HG03469 (cell line): ENCODE measurements around the gene UIMC1.
"Not testable (repeated sequence)": the region's sequence is repeated elsewhere in the genome, so short reads cannot be mapped to it uniquely, and the experiment has no call there.

Source experiments
- ATAC-seq: cut with Tn5 transposase; IDR thresholded peaks from one replicate; pipeline ENCODE4 v1.9.1; 2021; ENCODE audit warnings: mild to moderate bottlenecking, moderate library complexity, moderate number of reproducible peaks; ENCODE audit not compliant: unreplicated experiment

Gene UIMC1

GRCh38 chr5:176873541-176874172, 132.9 kb downstream of the UIMC1 start:
- no peak for ATAC-seq

- ATAC-seq = not testable (repeated sequence)
Measured at GRCh38 chr5:176873011-176873410, 133.6 kb downstream of the UIMC1 start.

- ATAC-seq = not testable (repeated sequence)
Measured at GRCh38 chr5:176872586-176872985, 134.0 kb downstream of the UIMC1 start.

- ATAC-seq = not testable (repeated sequence)
Measured at GRCh38 chr5:176870644-176871043, 135.9 kb downstream of the UIMC1 start.

DNA sequence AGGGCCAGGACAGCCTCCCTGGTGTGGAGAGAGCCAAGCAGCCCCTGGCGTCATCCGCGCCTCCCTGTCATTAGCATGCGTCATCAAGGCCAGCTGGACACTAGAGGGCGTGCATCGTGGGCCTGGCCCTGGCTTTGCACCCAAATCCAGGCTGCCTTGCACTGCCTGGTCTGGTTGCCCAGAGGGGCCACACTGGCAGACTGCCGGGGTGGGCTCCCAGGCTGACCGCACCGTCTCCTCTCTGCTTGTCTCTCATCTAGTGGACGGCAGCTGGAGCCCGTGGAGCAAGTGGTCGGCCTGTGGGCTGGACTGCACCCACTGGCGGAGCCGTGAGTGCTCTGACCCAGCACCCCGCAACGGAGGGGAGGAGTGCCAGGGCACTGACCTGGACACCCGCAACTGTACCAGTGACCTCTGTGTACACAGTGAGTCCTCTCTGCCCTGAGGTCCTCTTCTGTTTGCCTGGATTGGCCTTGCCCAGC, 136.4 kb downstream of the UIMC1 start:
- ATAC-seq = no peak

DNA sequence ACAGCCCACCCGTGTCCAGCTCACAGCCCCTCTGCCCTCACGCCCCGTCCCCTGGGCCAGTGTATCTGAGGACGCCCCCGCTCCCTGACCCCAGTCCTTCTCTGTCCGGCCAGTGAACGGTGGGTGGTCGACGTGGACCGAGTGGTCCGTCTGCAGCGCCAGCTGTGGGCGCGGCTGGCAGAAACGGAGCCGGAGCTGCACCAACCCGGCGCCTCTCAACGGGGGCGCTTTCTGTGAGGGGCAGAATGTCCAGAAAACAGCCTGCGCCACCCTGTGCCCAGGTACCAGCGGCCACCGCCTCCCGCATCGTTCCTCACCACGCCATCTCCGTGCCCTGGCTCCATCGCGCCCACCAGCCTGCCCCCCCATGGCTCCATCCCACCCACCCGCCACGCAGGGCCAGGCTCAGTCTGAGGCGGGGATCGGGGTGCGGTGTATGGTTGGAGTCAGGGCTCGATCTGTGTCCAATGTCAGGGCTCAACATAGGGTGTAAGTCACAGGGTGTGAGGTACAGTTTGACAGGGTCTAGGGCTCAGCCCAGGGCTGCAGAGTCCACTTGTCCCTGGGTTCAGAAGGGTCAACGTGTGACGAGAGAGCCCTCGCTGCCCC, 137.0 kb downstream of the UIMC1 start:
- ATAC-seq = no peak

DNA sequence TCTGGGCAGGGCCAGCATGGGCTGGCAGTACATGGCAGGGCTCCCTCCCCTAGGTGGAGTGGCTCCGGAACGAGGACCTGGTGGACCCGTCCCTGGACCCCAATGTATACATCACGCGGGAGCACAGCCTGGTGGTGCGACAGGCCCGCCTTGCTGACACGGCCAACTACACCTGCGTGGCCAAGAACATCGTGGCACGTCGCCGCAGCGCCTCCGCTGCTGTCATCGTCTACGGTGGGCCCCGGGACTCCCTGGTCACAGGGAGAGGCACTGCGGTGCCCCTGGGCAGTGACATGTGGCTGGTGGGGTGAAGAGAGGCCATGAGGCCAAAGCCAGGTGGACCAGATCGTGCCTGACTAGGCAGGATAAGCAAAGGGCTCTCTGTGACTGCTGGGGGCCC, 137.8 kb downstream of the UIMC1 start:
- ATAC-seq = no peak

DNA sequence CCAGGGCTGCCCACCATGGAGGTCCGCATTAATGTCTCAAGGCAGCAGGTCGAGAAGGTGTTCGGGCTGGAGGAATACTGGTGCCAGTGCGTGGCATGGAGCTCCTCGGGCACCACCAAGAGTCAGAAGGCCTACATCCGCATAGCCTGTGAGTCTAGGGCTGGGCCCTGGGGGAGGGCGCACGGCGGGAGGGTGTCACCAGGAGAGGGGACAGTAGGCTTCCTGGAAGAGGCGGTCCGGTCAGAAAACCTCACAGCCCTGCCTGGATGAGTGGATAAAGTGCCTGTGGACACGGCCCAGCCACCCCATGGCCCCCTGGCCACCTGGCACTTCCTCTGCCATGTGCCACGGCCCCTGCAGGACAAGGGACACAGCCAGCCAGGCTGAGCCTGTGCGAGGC, 138.5 kb downstream of the UIMC1 start:
- no peak for ATAC-seq

- no peak for ATAC-seq
Measured at GRCh38 chr5:176866707-176867310, 139.8 kb downstream of the UIMC1 start.

- ATAC-seq = no peak
Measured at GRCh38 chr5:176865964-176866363, 140.6 kb downstream of the UIMC1 start.

GRCh38 chr5:176864755-176865154, 141.8 kb downstream of the UIMC1 start:
- ATAC-seq = no peak

- ATAC-seq = no peak
Measured at GRCh38 chr5:176863765-176864098, 142.8 kb downstream of the UIMC1 start.

DNA sequence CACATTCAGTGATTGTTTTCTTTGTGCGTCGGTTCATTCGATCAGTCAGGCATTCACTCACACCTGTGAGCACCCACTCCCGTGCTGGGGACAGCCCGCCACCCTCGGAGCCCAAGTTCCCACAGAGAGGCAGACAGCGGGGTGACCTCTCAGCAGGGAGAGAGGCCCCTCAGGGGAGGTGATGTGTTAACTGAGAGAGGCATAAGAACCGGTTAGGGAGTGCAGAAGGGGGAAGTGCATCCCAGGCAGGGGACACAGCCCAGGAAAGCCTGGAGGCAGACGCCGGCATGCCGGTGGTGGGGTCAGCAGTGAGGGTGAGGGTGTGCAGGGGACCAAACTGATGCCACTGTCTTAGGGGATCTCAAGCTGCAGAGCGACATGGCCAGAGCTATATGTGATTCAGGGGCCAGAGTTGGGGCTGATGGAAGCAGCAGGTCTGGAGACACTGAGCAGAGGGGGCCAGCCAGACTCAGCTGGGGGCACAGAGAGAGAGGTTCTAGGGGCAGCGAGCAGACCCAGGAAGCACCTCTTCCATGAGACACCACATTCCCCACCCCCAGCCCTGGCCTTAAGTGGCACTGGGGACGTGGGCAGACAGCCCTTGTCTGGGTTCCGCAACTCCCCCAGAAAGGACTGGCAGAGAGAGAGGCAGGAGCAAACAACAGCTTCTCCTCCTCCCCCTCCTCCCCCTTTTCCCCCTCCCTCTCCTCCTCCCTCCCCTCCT, 143.4 kb downstream of the UIMC1 start:
- ATAC-seq = no peak

DNA sequence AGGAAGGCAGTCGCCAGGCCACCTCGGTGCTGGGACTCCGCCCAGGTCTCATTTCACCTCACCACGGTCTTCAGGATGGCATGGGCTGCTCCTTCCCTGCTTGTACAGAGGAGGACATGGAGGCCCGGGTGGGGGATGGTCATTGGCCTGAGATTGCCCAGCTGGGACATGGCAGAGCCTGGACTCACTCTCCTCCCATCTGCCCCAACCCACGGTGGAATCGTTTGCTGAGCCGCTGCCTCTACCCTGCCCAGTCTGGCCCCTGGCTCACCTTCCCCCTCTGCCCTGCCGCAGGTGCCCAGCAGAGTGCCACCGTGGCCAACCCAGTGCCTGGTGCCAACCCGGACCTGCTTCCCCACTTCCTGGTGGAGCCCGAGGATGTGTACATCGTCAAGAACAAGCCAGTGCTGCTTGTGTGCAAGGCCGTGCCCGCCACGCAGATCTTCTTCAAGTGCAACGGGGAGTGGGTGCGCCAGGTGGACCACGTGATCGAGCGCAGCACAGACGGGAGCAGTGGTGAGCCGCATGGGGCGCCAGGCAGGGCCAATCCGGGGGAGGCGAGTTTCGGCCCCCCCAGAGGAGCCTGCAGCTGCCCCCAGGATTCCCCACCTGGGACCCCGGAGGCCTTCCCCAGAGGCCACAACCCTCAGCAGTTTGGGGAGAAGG, 144.1 kb downstream of the UIMC1 start:
- no peak for ATAC-seq

DNA sequence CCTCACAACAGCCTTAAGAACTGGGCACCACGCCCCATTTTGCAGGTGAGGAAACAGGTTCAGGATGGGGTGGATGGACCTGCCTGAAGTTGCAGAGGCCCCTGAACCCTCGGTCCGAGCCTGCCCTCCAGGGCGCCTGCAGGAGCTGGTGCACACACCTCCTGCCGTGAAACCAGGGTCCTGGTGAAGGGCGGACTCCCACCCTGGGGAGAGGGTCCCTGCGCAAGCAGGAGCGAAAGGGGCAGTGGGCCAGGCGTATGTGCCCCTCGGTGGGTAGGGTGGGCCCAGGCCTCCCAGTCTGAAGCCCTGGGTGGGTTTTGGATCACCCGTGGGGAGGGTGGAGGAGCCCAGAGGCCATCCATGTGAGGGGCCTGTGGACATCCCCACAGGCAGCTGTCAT, 145.3 kb downstream of the UIMC1 start:
- ATAC-seq = no peak

DNA sequence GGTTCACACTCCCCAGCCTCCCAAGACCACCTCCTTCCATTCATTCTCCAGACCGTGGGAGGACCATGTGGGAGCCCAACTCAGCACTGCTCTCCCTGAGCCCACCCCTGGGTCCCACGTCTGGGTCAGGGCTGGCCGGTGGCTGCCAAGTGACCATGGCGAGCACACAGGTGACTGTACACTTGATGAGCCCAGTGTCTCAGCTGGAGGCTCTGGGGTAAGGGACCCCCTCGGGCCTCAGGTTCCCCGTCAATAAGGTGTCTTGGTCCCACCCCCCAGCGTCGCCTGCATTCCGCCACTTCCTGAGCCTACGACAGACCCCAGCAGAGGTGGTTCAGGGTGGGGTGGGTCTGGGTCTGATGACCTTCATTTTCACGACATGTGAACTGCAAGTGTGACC, 146.2 kb downstream of the UIMC1 start:
- ATAC-seq = no peak

DNA sequence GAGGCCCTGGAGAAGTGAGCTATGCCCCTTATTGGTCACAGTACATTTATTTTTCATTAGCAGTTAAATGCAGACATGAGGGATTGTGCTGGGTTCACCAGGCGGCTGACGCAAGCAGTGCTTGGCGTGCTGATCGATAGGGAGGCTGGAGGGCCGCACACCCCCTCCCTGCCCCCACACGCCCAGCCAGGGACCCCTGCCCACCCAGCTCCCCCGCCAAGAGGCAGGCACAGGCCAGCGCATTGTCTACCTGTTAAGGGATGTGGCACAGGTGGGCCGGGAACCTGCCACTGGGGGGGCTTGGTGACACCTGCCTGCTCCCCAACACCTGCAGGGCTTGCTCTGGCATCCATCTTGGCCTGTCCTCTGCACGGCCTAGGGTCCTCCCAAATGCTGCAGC, 146.7 kb downstream of the UIMC1 start:
- no peak for ATAC-seq

DNA sequence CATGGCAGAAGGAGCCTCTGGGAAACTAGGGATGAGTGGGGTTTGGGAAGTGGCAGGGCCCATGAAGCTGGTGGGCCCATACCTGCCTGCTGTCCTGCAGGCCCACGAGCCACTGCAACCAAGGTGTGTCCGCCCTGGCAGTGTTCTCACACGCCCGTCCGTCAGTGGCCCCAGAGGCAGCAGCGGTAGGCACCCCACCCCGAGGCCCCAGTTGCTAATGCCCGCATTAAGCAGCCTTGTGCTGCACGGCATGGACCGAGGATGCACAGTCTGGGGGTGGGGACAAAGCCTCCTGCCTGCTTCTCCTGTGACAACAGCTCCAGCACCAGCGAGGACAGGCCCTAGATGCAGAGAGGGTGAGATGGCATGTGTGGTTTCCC, 148.7 kb downstream of the UIMC1 start:
- ATAC-seq = no peak

DNA sequence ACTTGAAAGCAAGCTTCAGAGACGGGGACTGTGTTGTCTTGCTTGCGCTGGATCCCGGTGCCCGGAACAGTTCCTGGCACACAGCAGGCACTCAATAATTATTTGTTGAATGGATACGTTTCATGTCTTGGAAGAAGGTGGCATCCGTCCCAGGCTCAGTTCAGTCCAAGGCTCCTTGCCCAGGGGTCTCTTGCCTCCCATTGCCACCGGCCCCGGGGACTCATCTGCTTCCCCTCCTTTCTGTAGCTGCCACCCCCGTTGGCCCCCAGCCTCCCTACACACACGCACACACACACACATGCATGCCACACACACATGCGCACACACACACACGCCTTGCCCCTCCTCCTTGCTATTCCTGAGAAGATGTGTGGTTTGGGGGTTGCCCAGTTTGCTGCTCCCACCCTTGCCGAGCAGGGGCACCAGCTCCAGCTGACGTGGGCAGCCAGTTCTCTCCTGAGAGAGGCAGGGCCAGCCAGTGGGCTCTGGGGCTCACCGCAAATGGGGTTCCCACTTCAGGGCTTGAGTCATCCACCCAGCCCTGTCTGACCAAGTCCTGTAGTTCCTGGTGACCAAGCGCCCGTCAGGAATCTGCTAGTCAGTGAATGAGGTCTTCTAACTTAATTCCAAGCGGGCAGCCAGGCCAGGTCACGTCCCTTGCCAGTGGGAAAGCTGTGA, 149.2 kb downstream of the UIMC1 start:
- ATAC-seq = no peak

DNA sequence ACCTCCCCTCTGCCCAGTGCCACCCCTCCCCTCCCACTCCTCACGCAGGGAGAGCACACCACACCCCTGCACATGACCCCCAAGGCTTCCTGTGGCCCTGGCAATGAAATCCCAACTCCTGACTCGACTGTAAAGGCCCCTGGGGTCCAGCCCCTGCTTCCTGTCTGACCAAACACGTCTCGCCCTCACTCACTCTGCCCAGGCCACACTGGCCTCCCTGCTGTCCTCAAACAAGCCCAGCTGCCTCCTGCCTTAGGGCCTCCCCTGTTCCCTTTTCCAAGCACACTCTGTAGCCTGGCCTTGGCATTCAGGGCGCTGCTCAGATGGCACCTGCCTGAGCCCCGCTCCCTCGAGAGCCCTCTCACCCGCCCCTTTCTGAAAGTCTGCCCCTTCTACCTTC, 149.8 kb downstream of the UIMC1 start:
- no peak for ATAC-seq

GRCh38 chr5:176855598-176855997, 151.0 kb downstream of the UIMC1 start:
- ATAC-seq = no peak
